Stimulated activated CD4-positive, alpha-beta T cell treated with anti-CD3 and anti-CD28 coated beads, Interleukin-12 subunit alpha, Interleukin-12 subunit beta, amount 100 ng/mL, for 4 hours (primary cell): ENCODE data around the gene C17orf67.
"Not testable (repeated sequence)": the region's sequence is repeated elsewhere in the genome, so short reads cannot be mapped to it uniquely, and the experiment has no call there.

ENCODE experiments used
- DNase-seq: peaks from one replicate; pipeline ENCODE4 v3.0.0-alpha.2; 2020

C17orf67 gene

GRCh38 chr17:56770427-56770826 is 63.3 kb downstream of the C17orf67 start:
- DNase-seq = no peak

- no peak for DNase-seq
Measured at GRCh38 chr17:56765449-56765848, 68.3 kb downstream of the C17orf67 start.

GRCh38 chr17:56762988-56763387 is 70.7 kb downstream of the C17orf67 start:
- no peak for DNase-seq

GRCh38 chr17:56762144-56762543 is 71.6 kb downstream of the C17orf67 start:
- no peak for DNase-seq

- no peak for DNase-seq
Measured at GRCh38 chr17:56761387-56761786, 72.3 kb downstream of the C17orf67 start.

- not testable (repeated sequence) for DNase-seq
Measured at GRCh38 chr17:56757611-56758010, 76.1 kb downstream of the C17orf67 start.

GRCh38 chr17:56756536-56756935 is 77.2 kb downstream of the C17orf67 start:
- no peak for DNase-seq

- DNase-seq = no peak
Measured at GRCh38 chr17:56755310-56755709, 78.4 kb downstream of the C17orf67 start.

- DNase-seq = no peak
Measured at GRCh38 chr17:56754523-56755208, 79.1 kb downstream of the C17orf67 start.

GRCh38 chr17:56752263-56752836 is 81.4 kb downstream of the C17orf67 start:
- DNase-seq = no peak

- no peak for DNase-seq
Measured at GRCh38 chr17:56751145-56751738, 82.5 kb downstream of the C17orf67 start.

GRCh38 chr17:56744721-56745120 is 89.0 kb downstream of the C17orf67 start:
- no peak for DNase-seq

- no peak for DNase-seq
Measured at GRCh38 chr17:56742601-56743000, 91.1 kb downstream of the C17orf67 start.
